SK-N-SH (cell line): ENCODE results near the gene ELMO3.

ENCODE experiments used
- CTCF ChIP-seq: fragments of 200-600 bp; sonication (generic); IDR thresholded peaks from 2 replicates; pipeline ENCODE4 v1.6.1; 2017; ENCODE audit warnings: antibody characterized with exemption, mild to moderate bottlenecking, moderate library complexity
- EP300 ChIP-seq, 2 experiments: IDR thresholded peaks; 2 replicates each; pipeline versions ENCODE4 v1.4.0 to v1.6.1; 2012; ENCODE audit warnings: borderline replicate concordance in 1 of 2, low read depth in 1 of 2, low read length in 1 of 2
- GATA2 ChIP-seq: sonication (generic); formaldehyde crosslinking; IDR thresholded peaks from 2 replicates; pipeline ENCODE4 v1.5.0; 2020; ENCODE audit warnings: mild to moderate bottlenecking, missing genetic modification reagents
- JUND ChIP-seq: IDR thresholded peaks from 2 replicates; pipeline ENCODE4 v1.4.0; 2012
- TAF1 ChIP-seq: IDR thresholded peaks from 2 replicates; pipeline ENCODE4 v1.6.1; 2012; ENCODE audit warnings: low read depth, mild to moderate bottlenecking, low read length, moderate library complexity, borderline replicate concordance
- TEAD4 ChIP-seq: IDR thresholded peaks from 2 replicates; pipeline ENCODE4 v1.4.0; 2012; ENCODE audit warnings: mild to moderate bottlenecking, borderline replicate concordance; ENCODE audit not compliant: insufficient read depth
- USF1 ChIP-seq: IDR thresholded peaks from 2 replicates; pipeline ENCODE4 v1.4.0; 2012; ENCODE audit warnings: low read depth, borderline replicate concordance
- USF2 ChIP-seq: fragments of 150-350 bp; IDR thresholded peaks from 2 replicates; pipeline ENCODE4 v1.6.1; 2017; ENCODE audit warnings: antibody characterized with exemption, low read length, low read depth, borderline replicate concordance
- YY1 ChIP-seq: IDR thresholded peaks from 2 replicates; pipeline ENCODE4 v1.4.0; 2012; ENCODE audit warnings: low read depth, mild to moderate bottlenecking

GRCh38 chr16:67185651-67186134, 13.2 kb upstream of the ELMO3 start:
- TF ChIP-seq TAF1: no peak
- 0 out of 2 replicates have a peak, but pooled peaks have one; percentile 2 for TF ChIP-seq CTCF
- no peak for TF ChIP-seq JUND
- TF ChIP-seq GATA2: no peak
- no peak for TF ChIP-seq EP300 (IDR thresholded peaks at IDR 0.05; ENCODE audit: borderline replicate concordance in 1 of 2, low read depth in 1 of 2, low read length in 1 of 2)
- no peak for TF ChIP-seq YY1
- TF ChIP-seq USF2: no peak
- TF ChIP-seq TEAD4: no peak
- no peak for TF ChIP-seq USF1
